Measurements from ENCODE around the gene TSEN15.
"Not testable (repeated sequence)": the region's sequence is repeated elsewhere in the genome, so short reads cannot be mapped to it uniquely, and the experiment has no call there.

TSEN15 gene

DNA sequence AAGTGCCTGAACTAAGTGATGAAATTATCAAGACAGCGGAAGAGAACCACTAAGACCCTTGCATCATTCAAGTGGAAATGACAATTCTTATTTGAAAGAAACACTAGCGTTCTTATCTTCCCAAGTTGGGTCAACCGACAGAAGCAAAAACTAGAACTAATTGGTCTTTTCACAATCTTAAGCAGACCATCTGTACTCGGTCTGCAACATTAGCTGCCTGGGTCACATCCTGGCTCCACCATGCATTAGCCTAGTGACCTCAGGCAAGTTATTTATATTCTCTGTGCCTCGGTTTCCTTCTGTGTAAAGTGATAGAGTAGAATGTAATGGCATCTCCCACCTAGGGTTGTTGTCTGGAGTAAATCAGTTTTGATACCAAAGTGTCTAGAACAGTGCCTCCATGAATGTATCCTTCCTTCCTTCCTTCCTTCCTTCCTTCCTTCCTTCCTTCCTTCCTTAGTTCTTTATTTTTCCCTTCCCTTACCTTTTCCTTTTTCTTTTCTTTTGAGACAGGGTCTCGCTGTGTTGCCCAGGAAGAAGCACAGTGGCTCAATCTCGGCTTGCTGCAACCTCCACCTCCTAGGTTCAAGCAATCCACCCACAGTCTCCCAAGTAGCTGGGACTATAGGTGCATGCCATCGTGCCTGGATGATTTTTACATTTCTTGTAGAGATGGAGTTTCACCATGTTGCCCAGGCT is 20.0 kb upstream of the TSEN15 start:
- DNase-seq: no peak

DNA sequence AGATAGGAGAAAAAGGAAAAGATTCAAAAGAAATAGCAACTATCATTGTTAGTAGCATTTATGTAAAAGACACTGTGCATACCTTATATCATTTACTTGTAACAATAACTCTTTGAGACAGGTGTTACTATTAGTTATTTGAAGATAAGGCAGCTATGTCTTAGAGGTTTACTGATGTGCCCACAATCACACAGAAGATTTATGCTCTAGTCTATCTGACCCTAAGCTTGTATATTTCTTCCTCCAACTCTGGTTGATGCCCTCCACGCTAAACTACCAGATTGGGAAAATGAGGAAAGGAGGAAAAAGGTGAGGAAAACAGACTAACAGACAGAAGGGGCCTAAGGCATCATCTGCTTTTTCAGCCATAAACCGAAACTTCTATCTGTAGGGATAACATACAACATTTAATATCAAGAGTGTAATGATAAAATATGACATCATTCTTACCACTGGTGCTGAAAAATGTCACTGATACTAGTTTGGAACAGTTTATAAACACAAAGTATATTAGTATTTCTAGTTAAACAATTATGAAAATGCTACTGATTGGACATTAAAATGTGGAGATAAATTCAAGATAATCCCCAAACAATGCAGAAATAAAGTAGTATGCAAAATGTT is 19.1 kb upstream of the TSEN15 start:
- DNase-seq: no peak

DNA sequence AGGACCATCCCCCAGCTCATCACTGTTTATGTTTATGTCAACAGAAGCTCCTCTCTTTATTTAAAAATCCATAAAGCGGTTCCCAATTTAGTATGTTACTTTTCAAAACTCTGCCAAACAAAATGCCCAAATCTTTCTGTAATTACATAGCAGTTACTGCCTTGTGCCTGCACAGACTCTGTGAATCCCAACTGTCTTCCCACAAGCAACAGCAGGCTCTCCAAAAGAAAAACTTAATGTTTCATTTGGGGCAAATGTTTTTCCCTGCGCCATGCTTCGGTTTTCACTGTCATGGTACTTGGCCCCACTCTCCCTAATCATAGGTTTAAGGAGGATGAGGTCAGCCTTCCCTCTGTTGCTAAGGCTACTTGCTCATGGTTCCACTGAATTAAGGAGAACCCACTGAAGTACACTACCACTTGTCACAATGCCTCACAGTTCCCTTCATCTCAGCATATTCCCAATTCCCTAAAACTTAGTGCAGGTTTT is 18.6 kb upstream of the TSEN15 start:
- DNase-seq: no peak

DNA sequence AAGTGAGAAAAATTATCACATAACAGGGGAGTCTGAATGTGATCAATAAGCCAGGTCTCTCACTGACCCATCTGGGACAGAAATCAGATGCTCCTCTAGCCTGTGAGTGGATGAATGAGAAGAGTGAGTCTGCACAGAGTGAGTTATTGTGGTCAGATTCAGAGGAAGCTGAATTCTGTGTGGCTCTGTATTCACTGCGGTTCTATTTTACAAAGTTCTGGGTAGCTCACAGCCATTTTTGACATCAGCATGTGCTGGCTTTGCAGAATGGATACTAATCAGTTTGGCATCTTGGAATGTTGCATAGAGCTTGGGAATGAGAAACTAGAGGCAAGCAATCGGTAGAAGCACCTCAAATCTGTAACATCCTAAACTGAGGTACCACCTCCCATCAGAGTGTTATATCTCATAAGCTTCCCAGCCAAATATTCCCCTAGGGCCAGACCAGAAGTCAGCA is 17.8 kb upstream of the TSEN15 start:
- DNase-seq: no peak

DNA sequence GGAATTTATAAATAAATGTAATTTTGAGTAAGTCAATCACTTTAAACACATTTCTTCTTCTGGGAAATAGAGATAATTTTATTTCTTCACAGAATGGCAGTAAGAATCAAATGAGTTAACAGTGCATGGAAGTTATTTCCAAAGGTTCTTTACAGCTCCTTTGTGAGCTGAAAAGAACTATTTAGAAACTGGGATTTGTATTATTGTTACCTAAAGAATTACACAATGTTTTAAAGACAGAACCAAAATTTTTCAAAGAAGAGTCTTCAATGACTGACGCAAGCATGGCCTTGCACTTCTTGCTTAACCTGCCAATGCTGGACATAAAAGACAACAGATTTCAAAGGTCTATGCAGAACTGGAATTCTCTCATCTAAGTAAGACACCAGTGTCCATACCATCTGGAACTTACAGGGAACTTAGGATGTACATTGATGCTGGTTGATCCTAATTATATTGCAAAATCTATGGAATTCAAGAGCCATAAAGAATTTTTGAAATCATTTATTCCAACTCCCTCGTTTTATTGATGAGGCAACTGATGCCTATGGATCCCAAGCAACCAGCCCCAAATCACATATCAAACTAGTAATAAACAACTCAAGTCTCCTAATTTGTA is 16.7 kb upstream of the TSEN15 start:
- no peak for DNase-seq

DNA sequence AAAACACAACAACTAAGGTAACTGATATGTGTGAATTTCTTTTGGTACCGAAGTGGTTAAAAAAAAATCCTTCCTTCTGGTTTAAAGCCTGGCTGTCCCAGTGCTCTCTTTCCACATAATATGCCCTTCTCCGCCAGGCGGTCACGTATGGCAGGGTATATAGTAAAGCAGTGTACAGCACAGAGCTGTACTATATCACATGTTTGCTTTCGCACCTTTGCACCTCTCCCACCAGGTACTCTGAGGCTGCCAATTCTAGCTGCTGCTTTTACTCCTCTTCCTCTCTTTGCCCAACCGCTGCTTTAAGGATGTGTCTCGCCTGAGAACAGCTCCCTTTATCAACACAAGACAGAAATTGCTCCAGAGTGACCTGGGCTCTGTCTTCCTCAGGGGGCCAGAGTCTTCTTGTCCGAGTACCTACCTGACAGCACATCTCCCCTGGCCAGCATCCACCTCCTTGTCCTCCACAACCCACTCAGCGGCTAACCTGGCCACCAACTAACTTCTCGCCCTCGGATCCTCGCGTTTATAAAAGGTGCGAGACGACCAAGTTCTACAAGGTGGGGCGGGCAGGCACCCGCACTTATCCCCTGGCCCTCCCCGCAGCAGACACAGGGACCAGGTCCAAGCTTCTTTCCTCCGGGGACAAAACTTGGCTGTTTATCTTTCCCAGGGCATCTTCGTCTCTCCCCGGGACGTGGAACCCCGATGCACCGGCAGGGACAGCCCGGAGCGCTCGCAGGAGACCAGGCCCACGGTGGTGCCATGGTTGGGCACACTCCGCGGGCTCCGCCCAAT is 15.6 kb upstream of the TSEN15 start:
- peak; percentile 24 for DNase-seq

DNA sequence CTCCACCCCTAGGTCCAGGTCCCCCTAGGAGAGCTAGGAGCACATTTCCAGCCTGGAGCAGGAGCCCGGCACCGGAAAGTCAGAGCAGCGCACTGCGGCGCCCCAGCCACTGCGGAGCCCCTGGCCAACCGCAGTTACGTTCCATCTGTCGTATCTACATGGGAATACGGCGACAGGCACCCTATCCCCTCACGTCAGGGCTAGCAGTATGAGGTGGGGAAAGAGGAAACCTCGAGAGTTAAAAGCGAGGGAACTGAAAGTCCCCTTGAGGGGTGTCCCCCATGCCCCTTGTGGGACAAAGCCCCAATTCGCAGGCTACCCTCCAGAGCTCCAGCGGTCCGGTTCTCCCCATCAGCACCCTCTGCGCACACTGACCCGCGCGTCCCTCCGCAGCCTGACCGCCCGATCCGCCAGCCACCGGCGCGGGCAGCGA is 15.0 kb upstream of the TSEN15 start:
- peak; percentile 64 for DNase-seq

DNA sequence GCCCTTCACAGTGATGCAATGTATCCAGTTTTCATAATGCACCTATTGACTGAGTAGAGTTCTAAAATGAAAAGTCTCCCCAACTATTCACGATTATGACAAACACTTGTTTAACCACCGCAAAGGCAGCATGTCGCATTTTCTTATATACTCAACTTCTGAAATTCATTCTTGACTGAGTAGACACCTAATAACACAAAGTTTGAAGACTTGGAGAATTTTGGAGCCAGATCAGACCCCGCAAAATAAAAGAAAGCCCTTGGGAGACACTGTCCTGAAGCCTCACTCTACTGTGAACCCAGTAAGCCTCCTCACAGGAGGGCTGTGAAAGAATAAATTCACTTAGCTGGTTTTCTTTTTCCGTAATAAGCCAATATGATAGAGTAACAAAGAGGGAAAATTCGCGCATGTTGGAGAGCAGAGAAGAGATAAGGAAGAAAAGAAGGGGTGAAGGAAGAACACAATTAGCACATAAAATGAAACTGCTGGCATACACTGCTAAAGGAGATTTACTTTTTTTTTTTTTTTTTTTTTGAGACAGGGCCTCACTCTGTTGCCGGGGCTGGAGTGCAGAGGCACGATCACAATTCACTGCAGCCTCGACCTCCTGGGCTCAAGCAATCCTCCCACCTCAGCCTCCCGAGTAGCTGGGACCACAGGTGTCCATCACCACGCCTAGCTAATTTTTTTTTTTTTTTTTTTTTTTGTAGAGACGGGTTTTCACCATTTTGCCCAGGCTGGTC is 13.5 kb upstream of the TSEN15 start:
- no peak for DNase-seq

DNA sequence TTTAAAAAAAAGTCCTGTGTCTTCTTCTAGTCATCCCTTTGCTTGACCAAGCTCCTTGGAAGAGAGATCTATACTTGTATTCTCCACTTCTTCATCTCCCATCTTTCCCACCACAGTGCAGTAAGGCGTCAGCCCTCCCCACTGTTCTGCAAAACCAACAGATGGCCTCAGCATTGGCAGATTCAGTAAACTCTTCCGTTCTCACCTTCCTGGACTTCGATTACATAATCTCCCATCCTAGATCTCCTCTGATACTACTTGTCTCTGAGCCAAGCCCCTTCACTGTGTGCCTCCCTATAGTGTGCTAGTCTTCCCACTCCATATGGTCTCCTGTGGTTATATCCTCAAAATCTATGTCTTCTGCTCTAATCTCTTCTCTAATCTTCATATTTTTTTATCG is 12.4 kb upstream of the TSEN15 start:
- no peak for DNase-seq

DNA sequence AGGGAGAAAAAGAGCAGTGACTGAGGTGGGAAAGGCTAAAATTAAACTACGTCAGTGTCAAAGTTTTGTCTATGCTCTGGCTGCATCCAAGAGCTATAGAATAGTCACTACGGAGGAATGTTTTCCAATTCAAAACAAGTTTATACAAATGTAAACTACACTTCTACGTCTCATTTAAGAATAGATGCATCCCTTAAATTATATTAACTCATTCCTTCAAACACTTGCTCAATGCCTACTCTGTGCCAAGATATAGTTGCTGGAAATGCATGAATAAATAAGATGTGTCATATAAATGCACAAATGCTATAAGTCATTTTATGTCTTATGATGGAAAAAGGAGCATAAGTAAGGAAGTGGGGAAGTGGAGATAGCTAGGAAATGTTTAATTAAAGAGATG is 9.8 kb upstream of the TSEN15 start:
- no peak for DNase-seq

DNA sequence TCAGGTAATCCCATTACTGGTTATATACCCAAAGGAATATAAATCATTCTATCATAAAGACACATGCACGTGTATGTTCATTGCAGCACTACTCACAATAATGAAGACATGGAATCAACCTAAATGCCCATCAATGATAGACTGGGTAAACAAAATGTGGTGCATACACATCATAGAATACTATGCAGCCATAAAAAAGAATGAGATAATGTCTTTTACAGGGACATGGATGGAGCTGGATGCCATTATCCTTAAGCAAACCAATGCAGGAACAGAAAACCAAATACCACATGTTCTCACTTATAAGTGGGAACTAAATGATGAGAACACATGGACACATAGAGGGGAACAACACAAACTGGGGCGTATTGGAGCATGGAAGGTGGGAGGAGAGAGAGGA is 8.2 kb upstream of the TSEN15 start:
- DNase-seq: not testable (repeated sequence)

DNA sequence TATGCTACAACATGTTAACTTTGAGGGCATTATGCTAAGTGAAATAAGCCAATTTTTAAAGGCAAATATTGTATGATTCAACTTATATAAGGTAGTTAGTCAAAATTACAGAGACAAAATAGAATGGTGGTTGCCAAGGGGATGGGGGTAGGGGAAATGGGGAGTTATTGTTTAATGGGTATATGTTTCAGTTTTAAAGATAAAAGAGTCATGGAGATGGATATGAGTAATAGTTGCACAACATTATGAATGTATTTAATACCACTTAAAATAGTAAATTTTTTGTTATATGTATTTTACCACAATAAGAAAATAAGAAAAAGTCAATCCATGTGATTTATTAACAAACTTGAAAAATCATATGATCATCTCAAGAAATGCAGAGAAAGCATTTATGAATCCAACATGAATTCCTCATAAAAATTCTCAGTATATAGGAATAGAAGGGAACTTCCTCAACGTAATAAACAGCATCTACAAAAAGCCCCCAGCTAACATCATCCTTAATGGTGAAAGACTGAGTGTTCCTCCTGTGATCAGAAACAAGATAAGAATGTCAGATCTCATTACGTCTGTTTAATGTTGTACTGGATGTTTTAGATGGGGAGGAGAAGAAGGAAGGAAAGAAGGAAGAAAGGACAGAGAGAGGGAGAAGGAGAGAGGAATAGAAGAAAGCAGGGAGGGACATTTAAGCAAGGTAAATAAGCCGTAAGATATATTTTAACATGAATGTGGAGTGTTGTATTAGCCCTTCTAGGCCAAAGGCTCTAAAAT is 6.7 kb upstream of the TSEN15 start:
- DNase-seq: no peak

DNA sequence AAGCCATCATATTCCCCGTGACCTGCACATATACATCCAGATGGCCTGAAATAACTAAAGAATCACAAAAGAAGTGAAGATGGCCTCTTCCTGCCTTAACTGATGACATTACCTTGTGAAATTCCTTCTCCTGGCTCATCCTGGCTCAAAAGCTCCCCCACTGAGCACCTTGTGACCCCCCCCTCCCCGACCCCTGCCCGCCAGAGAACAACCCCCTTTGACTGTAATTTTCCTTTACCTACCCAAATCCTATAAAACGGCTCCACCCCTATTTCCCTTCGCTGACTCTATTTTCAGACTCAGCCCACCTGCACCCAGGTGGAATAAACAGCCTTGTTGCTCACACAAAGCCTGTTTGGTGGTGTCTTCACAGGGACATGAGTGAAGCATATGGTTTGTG is 4.0 kb upstream of the TSEN15 start:
- not testable (repeated sequence) for DNase-seq

DNA sequence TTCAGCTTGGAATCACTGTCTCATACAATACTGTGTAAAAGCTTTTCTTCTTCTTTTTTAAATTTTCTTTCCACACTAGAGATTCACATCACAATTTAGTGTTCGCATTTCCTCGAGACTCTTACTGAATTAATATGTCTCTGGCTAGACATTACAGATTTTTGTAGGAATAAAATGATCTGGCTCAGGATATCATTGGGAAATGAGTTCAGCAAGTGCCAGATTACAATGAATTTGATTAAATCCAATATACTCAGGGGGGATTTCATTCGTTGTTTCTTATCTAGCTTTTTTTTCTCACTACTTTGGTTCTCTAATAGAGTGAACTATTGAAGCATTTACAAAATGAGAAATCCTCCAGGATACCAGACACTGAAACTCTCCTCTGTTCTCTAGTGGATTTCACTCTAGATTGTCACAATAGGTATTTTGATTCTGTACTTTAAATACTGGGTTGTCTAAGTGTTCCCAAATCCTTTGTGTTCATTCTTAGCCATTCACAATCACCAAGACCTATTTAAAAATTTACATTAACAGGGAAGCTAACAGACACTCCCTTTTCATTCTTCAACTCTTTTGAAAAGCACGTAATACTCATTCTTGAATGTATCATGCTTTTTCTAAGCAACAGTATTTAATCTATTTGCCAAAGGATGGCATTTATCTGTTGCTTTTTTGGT is 2.8 kb upstream of the TSEN15 start:
- DNase-seq: no peak

DNA sequence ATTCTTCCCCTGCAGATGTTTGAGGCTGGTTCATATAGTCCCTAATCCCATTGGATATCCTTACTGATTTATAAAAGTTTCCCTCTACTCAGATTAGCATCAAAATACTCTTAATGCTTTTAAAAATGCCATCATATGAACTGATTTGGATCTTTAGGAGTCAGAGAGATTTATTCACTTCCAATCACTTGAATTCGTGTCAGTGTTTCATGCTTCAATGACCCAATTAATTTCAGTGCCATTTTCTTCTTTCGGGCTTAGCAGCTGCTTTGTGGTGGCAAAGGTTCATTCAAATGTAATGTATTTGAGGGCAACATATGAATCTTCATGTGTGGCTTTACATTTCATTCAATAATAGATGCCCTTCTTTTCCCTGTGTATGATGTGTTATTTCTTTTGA is 2.2 kb upstream of the TSEN15 start:
- DNase-seq: no peak

DNA sequence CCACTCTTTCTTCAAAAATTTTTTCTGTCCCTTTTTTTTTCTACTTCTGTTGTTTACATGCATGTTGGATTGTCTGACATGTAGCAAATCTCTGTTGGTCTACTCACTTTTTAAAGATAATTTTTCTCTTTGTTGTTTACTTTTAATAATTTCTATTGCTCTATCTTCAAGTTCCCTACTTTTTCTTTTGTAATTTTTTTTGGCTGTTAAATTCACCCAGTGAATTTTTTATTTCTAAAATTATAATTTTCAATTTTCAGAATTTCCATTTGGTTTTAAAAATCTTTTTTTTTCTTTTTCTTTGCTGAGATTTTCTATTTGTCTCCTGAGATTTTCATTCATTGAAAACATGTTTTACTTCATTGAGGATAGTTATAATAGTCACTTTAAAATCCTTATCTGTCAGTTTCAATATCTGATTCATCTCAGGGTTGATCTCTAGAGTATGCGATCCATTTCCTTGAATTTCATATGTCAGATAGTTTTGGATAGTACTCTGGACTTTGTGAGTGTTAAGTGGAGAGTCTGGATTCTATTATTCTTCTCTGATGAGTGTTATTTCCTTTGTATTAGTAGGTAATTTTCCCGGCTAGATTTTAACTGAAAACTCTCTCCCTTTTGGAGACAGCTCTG is 1.6 kb upstream of the TSEN15 start:
- DNase-seq: no peak

DNA sequence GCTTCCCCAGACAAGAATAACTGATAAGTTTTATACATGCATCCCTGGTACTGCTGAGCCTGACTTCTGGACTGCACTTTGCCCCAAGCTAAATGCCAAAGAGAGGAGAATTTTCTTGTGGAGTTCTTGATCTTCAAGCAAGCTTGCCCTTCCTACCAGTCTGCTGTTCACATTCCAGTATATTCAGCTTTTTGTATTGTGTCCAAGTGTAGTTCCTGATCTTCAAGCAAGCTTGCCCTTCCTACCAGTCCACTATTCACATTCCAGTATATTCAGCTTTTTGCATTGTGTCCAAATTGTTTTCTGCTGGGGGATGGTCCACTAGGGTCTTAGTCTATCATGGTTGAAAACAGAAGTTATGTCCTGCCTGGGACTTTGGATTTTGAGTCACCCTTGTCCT is 894 bp upstream of the TSEN15 start:
- no peak for DNase-seq

DNA sequence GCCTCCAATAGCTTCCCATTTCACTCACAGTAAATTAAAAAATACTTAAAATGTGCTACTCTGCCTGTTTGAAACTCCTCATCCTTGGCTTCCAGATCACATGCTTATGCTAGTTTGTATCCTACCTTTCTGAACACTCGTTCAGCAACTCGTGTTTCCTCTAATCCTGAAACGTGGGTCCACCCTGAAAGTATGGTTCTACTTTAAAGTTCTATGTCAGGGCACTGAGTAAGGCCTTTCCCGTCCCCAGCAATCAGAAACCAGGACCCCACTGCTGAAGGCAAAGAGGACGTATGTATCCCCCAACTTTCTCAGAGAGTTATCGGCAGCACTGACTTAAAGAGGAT is 419 bp upstream of the TSEN15 start:
- no peak for DNase-seq

DNA sequence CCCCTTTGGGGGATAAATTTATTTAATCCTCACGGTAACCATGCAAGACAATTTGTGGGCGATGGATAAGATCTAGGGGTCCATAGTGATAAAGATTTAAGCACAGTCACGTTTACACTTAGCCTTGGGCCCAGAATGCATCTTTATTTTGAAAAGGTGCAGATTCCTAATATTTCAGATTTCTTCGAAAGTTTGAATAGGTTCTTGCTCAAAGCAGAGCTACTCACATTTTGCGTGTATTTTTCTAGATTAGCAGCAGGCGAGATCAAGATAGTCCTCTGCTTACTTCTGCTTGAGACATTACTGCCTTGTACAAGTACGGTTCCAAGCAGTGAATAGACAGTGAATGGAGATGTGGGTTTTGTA is 647 bp downstream of the TSEN15 start:
- DNase-seq: peak; percentile 19

DNA sequence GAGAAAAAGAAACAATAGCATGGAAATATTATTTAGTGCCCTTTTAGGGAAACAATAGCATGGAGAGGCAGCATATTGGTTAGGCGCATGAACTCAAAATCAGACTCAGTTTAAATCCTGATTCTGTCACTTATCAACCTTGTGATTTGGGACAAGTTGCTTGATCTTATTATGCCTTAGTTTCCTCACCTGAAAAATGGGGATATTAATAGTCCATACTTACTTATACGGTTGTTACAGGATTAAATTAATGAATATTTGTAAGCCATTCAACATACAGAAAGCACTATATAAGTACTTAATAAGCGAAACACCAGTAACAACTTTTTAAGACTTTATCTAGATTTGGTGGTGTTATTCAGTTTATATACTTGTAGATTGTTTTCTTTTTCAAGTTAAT is 1.2 kb downstream of the TSEN15 start:
- DNase-seq: no peak

DNA sequence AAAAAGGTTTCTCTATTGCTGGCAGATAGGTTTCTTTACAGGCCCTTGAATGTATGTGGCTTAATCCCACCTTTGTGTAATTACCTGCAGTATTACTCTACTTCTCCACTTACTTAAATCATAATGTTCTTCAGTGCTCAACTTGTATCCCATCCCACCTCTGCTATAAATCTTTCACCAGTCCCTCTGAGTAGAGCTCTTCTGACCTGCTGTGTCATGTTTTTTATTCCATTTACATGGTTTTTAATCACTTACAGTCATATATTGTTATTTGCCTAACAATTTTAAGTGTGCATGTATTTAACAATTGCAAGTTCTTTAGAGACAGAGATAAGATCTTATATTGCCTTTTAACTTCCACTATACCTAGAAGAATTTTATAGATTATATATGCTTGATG is 2.4 kb downstream of the TSEN15 start:
- DNase-seq: no peak
